Lung microvascular endothelial cell (primary cell): ENCODE data around the gene DIP2A. TPM values are rescaled to one million over a fixed set of nuclear protein-coding genes. Genes with fewer than 3 reads are reported as not detected.
"Not testable (repeated sequence)": the region's sequence is repeated elsewhere in the genome, so short reads cannot be mapped to it uniquely, and the experiment has no call there.

ENCODE experiments used
- DNase-seq, 2 donors: peaks; one replicate each; pipeline versions ENCODE4 v3.0.0 to v3.0.0-alpha.2; 2010; ENCODE audit warnings: low read depth in 2 of 2
- total RNA-seq: library from RNA; depleted of rRNA; stranded (reverse); fragments of >200 nt; gene quantifications from 2 replicates; pipeline ENCODE4 v1.2.1, GENCODE V29; 2014

Gene DIP2A
- total RNA-seq, 1 donor from 2014 or later = 29.8 TPM

GRCh38 chr21:46554431-46555224 lies 95.9 kb downstream of the DIP2A start:
- DNase-seq = peak in 1 of 2 donors; percentile 17

GRCh38 chr21:46555225-46555617 lies 96.5 kb downstream of the DIP2A start:
- DNase-seq = no peak

GRCh38 chr21:46555678-46556077 lies 97.0 kb downstream of the DIP2A start:
- no peak for DNase-seq

GRCh38 chr21:46556802-46557201 lies 98.1 kb downstream of the DIP2A start:
- no peak for DNase-seq

GRCh38 chr21:46557469-46557868 lies 98.8 kb downstream of the DIP2A start:
- no peak for DNase-seq

- no peak for DNase-seq
These were observed 99.3 kb downstream of the DIP2A start for GRCh38 chr21:46557919-46558392.

GRCh38 chr21:46559291-46559983 lies 100.7 kb downstream of the DIP2A start:
- peak in 1 of 2 donors; percentile 44 for DNase-seq

GRCh38 chr21:46560568-46561444 lies 102.1 kb downstream of the DIP2A start:
- no peak for DNase-seq

- DNase-seq = no peak
These were observed 102.9 kb downstream of the DIP2A start for GRCh38 chr21:46561445-46562090.

GRCh38 chr21:46562472-46562871 lies 103.8 kb downstream of the DIP2A start:
- DNase-seq = no peak

GRCh38 chr21:46562964-46563607 lies 104.4 kb downstream of the DIP2A start:
- DNase-seq = peak in 1 of 2 donors; percentile 17

GRCh38 chr21:46564391-46564790 lies 105.7 kb downstream of the DIP2A start:
- no peak for DNase-seq

GRCh38 chr21:46567348-46567747 lies 108.7 kb downstream of the DIP2A start:
- DNase-seq = no peak

- DNase-seq = no peak
These were observed 109.9 kb downstream of the DIP2A start for GRCh38 chr21:46568562-46568961.

GRCh38 chr21:46569081-46569480 lies 110.4 kb downstream of the DIP2A start:
- no peak for DNase-seq

- no peak for DNase-seq
These were observed 111.4 kb downstream of the DIP2A start for GRCh38 chr21:46570119-46570518.

GRCh38 chr21:46570631-46571030 lies 111.9 kb downstream of the DIP2A start:
- DNase-seq = no peak

GRCh38 chr21:46572850-46573249 lies 114.2 kb downstream of the DIP2A start:
- DNase-seq = no peak

GRCh38 chr21:46577786-46578185 lies 119.1 kb downstream of the DIP2A start:
- not testable (repeated sequence) for DNase-seq

- not testable (repeated sequence) for DNase-seq
These were observed 120.7 kb downstream of the DIP2A start for GRCh38 chr21:46579394-46579793.
